Measurements from ENCODE around the gene PAQR5.
"Not testable (repeated sequence)": the region's sequence is repeated elsewhere in the genome, so short reads cannot be mapped to it uniquely, and the experiment has no call there.

Gene PAQR5

DNA sequence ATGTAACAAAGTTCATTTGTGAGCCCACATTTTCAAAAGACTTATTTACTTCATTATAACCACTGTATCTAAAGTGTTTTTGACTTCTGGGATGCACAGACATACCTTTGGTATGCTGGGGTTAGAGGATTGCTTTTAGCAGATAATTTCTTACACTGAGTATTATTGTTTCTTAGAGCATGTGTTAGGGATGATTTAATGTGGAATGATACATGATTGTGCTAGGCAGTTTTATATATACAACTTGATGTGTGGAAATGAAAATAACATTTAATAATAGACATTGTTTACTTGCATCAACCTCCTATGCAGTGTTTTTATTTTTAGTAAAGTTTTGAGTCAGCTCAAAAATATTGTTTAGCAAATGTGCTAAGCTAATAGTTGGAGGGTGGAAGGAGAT lies 118.9 kb downstream of the PAQR5 start:
- no peak for DNase-seq (ENCODE audit: low read depth, low spot score)

DNA sequence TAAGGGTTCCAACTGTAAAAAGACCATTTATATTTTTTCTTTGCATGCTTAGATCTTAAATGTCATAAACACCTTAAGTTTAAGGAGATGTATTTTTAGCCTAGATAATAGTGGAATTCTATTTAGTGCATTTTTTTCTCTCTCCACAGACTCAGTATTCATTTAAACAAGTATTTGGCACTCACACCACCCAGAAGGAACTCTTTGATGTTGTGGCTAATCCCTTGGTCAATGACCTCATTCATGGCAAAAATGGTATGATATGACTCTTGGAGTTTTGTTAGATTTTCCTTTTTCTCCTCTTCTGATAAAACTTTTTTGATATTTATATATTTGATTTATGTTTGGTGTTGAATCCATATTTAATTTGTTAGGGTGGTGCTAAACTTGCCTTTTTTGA lies 122.8 kb downstream of the PAQR5 start:
- no peak for DNase-seq (ENCODE audit: low read depth, low spot score)

DNA sequence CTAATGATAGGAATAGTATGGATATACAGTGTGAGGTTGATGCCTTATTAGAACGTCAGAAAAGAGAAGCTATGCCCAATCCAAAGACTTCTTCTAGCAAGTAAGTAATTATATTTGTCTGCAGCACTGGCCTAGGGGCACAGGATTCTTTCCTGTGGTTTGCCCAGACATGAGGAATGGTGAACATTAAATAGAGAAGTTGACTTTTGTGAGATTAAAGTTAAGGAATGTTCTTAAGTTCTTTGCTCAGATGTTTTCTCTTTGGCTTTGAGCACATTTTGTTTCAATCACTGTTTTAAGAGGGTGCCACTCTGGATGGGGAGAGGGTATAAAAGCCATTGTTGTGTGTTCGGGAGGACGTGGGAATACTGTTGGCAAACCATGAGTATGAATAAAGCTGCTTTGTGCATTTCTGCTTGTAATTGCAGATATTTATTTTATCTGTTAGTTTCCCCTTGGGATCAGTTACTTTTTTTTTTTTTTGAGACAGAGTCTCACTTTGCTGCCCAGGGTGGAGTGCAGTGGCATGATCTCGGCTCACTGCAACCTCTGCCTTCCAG lies 123.7 kb downstream of the PAQR5 start:
- DNase-seq (ENCODE audit: low read depth, low spot score): no peak

- no peak for DNase-seq (ENCODE audit: low read depth, low spot score)
Observed at GRCh38 chr15:69424001-69424400, 125.3 kb downstream of the PAQR5 start.

- DNase-seq (ENCODE audit: low read depth, low spot score): no peak
Observed at GRCh38 chr15:69424748-69425413, 126.2 kb downstream of the PAQR5 start.

- no peak for DNase-seq (ENCODE audit: low read depth, low spot score)
Observed at GRCh38 chr15:69433831-69434230, 135.1 kb downstream of the PAQR5 start.

GRCh38 chr15:69434238-69434637 lies 135.5 kb downstream of the PAQR5 start:
- DNase-seq (ENCODE audit: low read depth, low spot score): no peak

- DNase-seq (ENCODE audit: low read depth, low spot score): no peak
Observed at GRCh38 chr15:69434679-69435078, 136.0 kb downstream of the PAQR5 start.

GRCh38 chr15:69435985-69436384 lies 137.3 kb downstream of the PAQR5 start:
- no peak for DNase-seq (ENCODE audit: low read depth, low spot score)

- no peak for DNase-seq (ENCODE audit: low read depth, low spot score)
Observed at GRCh38 chr15:69436951-69437350, 138.2 kb downstream of the PAQR5 start.

- DNase-seq (ENCODE audit: low read depth, low spot score): no peak
Observed at GRCh38 chr15:69439623-69440022, 140.9 kb downstream of the PAQR5 start.

DNA sequence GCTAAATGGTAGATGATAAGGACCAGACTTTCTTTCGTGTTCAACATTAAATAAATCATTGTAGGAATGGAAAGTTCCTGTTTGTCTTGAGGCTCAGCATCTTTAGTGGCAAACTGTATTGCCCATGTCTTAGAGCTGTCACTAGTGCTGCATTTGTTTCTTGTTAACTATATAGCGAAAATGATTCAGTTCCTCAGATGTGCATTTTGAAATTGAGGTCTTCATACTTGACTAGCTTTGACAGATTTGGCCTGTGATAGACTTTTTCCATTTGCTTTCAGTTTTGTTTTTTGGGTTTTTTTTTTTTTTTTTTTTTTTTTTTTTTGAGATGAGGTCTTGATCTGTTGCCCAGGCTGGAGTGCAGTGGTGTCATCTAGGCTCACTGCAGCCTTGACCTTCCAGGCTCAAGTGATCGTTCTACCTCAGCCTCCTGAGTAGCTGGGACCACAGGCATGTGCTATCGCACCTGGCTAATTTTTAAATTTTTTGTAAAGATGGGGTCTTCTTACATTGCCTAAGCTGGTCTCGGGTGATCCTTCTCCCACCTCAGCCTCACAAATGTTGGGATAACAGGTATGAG lies 144.4 kb downstream of the PAQR5 start:
- no peak for DNase-seq (ENCODE audit: low read depth, low spot score)

- DNase-seq (ENCODE audit: low read depth, low spot score): no peak
Observed at GRCh38 chr15:69444686-69445085, 146.0 kb downstream of the PAQR5 start.

DNA sequence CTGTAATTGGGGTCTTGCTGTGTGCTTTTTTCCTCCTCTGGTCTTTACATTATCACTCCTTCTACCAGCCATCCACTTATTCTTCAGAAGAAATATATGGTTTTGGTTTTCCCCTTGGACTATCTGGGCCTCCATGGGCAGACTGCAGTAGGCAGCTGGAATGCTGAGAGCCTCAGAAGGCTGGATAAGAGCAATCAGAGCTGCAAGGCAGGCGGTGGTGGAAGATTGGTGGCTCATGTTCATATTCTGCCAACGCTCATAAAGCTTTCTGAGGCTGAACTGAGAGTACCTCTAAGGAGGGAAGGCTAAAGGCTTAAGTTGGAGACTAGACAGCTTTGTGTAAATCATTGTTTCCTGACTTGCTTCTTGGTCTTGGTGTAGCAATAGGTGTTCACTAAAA lies 148.2 kb downstream of the PAQR5 start:
- no peak for DNase-seq (ENCODE audit: low read depth, low spot score)

- DNase-seq (ENCODE audit: low read depth, low spot score): not testable (repeated sequence)
Observed at GRCh38 chr15:69450221-69450620, 151.5 kb downstream of the PAQR5 start.

DNA sequence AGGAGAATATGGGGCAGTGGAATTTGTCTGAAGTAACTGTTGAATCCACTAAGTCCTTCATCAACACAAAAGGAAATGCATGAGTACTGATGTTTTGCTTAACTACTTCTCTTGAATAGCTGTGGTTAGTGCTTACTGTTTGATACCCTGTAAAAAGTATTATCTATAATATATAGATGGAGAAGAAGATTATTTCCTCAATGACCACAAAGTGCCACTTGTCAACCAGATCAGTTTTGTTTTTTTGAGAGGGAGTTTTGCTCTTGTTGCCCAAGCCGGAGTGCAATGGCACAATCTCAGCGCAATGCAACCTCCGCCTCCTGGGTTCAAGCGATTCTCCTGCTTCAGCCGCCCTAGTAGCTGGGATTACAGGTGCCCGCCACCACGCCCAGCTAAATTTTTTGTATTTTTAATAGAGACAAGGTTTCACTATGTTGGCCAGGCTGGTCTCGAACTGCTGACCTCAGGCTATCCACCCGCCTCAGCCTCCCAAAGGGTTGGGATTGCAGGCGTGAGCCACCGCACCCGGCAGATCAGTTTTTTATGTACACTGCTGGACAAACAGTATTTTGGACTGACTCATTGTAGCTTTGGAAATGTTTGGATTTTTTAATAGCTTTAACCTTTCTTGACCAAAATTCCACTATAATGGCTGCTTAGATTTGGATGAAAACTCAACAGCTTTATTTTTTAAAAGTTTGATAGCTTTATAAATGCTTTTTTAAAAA lies 152.4 kb downstream of the PAQR5 start:
- no peak for DNase-seq (ENCODE audit: low read depth, low spot score)

DNA sequence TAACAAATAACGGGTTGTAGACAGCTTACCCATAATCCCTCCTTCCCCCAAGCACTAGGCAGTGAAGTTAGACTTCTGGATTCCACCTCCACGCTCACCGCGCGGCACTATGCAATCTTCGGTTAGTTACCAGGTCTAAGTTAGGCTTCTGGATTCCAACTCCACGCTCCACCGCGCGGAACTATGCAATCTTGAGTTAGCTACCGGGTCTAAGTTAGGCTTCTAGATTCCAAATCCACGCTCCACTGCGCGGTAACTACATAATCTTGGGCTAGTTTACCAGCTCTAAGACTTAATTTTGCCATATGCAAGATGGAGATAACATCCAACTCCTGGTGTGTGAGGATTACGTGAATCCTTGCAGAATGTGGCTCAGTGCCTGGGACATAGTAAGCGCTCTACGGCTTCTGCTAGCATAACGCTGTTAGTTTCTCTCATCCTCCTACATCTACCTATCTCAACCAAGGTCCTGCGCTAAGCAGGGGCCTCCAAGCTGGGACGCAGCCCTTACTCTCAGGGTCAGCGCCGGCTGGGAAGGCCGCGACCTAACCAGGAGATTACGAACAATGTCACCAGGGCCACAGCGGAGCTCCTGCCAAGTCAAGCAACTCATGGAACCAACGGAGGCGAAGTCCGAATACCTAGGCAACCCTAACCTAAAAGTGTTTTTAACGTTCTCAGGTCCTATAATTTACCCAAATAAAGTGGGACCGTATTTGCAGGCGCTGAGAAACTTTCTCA lies 153.4 kb downstream of the PAQR5 start:
- no peak for DNase-seq (ENCODE audit: low read depth, low spot score)

DNA sequence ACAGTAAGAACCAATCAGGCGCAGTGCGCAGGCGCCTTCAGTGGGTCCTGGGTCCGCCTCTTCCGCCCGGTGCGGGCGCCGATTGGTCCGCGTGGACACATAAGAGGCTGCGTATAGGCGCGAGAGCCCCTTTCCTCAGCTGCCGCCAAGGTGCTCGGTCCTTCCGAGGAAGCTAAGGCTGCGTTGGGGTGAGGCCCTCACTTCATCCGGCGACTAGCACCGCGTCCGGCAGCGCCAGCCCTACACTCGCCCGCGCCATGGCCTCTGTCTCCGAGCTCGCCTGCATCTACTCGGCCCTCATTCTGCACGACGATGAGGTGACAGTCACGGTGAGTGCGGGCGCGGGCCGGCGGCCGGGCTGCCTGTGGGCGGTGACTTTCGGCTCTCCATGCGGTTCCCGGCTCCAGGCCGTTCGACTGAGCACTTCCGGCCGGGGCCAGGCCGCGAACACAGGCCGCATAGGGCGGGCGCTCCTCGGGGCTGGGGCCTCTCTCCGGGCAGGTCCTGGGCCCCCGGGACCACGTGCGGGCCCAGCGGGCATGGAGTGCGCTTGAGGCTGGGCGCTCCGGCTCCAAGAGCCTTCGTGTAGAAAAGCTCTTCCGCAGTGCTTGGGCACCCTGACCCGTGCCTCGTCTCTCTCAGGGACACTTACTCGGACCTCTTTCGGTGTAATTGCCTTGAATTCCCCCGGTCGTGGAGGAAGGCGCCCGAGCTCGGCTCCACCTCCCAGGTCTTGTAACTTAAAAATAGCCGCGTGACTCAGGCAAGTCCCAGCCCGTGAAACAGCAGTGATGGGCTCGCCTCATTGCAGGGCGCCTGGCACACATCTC lies 154.2 kb downstream of the PAQR5 start, which contains the start of gene RPLP1:
TSS of gene RPLP1 (plus strand) at position 127 of the 830 bp plus-strand sequence. CDS start at position 258, 131 bp downstream.
- peak; percentile 92 for DNase-seq (ENCODE audit: low read depth, low spot score)

GRCh38 chr15:69454953-69455352 lies 156.2 kb downstream of the PAQR5 start:
- no peak for DNase-seq (ENCODE audit: low read depth, low spot score)

DNA sequence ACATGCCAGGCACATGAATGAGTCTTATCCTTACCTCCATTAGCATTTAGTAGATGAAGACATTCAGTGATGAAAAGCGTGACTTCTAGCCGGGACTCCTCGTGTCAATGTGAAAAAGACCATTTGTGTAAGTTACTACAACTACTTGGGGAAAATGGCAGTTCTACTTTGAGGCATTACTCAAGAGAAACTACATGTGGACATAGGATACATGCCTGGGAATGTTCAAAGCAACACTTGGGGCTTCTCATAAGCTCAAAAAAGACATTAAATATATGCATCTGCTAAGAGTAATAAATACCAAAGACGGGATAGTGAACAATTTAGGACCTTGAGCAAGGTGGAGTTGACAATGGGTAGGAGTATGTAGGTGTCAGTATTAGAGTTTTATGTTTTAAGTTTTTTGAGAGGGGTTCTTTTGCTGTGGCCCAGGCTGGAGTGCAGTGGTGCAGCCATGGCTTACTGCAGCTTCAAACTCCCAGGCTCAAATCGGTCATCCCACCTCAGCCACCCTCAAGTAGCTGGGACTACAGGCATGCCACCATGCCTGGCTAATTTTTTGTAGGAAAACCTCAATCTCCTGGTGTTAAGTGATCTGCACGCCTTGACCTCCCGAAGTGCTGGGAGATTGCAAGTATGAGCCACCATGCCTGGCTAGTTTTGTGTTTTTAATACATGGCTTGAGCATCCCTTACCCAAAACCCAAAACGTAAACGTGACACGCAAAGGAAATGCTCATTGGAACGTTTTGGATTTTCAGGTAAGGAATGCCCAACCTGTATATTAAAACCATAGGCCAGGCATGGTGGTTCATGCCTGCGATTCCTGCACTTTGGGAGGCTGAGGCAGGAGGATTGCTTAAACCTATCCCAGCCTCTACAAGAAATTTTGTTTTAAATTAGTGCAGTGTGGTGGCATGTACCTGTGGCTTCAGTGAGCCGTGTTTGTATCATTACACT lies 157.8 kb downstream of the PAQR5 start:
- no peak for DNase-seq (ENCODE audit: low read depth, low spot score)

Data from smooth muscle cell of the brain vasculature (primary cell).